ENCODE data around the gene PBX2. TPM values are rescaled to one million over a fixed set of nuclear protein-coding genes. Genes with fewer than 3 reads are reported as not detected.

The PBX2 gene
- total RNA-seq, 1 experiment from 2014 or later: 176 TPM

DNA sequence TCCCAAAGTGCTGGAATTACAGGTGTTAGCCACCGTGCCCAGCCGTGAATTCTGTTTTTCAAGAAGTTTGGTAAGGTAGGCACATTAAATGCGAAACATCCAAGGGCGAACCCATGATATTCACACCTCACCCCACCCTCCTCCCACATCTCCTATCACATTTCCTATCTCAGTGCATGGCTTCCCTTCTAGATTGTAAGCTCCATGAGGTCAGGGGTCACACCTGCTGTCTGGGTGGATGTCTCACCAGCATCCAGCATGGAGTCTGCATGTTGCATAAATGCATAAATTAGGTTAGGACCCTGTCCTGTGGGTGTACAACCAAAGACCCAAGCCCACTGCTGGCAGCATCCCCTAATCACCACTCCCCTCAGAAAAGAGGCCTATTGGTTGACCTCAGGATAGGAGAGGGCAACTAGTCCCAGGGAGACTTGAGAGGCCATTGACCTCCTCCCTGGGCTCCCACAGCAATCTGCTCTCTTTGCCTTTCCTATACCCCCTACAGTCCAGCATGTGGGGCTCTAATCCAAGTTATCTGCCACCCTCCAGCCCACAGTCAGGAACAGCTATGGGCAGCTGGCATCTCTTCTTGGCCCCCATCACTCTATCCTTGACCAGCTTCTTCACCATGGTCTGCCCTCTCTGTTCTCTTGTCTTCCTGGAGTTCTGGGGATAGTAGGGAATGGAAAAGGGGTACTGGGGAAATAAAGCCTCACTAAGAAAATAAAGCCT is 42.4 kb downstream of the PBX2 start:
- no peak overlapping the region for H2AFZ ChIP-seq (ENCODE audit: low read length)

More for the DNA sequence above, 42.4 kb downstream of the PBX2 start:
- no peak overlapping the region for H3K56ac ChIP-seq (ENCODE audit: insufficient read length, low read depth, low read length)
- no peak overlapping the region for H2BK5ac ChIP-seq (ENCODE audit: insufficient read length, low read length)
- no peak overlapping the region for H4K5ac ChIP-seq (ENCODE audit: insufficient read length, low read depth, low read length)
- H3K79me1 ChIP-seq (ENCODE audit: insufficient read depth, low read depth, low read length, poor library complexity, severe bottlenecking): no peaks in the 10 kb centered on the region
- H2BK12ac ChIP-seq (ENCODE audit: insufficient read length, low read depth, low read length): no peak overlapping the region
- H3T11ph ChIP-seq (ENCODE audit: low read length): no peak overlapping the region
- no peak overlapping the region for H3K4me2 ChIP-seq (ENCODE audit: insufficient read depth, insufficient read length, low read length)
- H2BK15ac ChIP-seq (ENCODE audit: low read depth, low read length): no peak overlapping the region
- H4K91ac ChIP-seq (ENCODE audit: insufficient read length, low read depth, low read length): no peak overlapping the region
- H3K9ac ChIP-seq (ENCODE audit: extremely low read depth, insufficient read length, low read length): no peak overlapping the region
- H2AK5ac ChIP-seq (ENCODE audit: insufficient read length, low read length): no peak overlapping the region
- no peak overlapping the region for H3K4ac ChIP-seq (ENCODE audit: low read depth, low read length)
- no peaks in the 10 kb centered on the region for H4K20me1 ChIP-seq (ENCODE audit: control insufficient read depth, insufficient read depth, insufficient read length)
- TF ChIP-seq, protein P1, sequence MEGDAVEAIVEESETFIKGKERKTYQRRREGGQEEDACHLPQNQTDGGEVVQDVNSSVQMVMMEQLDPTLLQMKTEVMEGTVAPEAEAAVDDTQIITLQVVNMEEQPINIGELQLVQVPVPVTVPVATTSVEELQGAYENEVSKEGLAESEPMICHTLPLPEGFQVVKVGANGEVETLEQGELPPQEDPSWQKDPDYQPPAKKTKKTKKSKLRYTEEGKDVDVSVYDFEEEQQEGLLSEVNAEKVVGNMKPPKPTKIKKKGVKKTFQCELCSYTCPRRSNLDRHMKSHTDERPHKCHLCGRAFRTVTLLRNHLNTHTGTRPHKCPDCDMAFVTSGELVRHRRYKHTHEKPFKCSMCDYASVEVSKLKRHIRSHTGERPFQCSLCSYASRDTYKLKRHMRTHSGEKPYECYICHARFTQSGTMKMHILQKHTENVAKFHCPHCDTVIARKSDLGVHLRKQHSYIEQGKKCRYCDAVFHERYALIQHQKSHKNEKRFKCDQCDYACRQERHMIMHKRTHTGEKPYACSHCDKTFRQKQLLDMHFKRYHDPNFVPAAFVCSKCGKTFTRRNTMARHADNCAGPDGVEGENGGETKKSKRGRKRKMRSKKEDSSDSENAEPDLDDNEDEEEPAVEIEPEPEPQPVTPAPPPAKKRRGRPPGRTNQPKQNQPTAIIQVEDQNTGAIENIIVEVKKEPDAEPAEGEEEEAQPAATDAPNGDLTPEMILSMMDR (conservative IDR thresholded peaks at IDR 0.05): no peak
- peaks cover 21% of the 10 kb centered on the region for H3K23me2 ChIP-seq (ENCODE audit: insufficient read length, low read depth, low read length, poor library complexity, severe bottlenecking)
- no peaks in the 10 kb centered on the region for H3K79me2 ChIP-seq (ENCODE audit: insufficient read depth, low read length)
- H3K14ac ChIP-seq (ENCODE audit: insufficient read depth, low read length): no peak overlapping the region
- H3K18ac ChIP-seq (ENCODE audit: insufficient read length, low read depth, low read length): no peak overlapping the region
- Mint-ChIP-seq H3K36me3 (ENCODE audit: insufficient read depth in 1 of 3, low read depth in 3 of 3) (peaks cover 0 to 8% (median 3%) of the 10 kb centered on the region in 3 experiments; a peak in 2 of 7 replicates), H3K27ac (no peak overlapping the region; a peak in 1 of 7 replicates), H3K4me3 (peak overlapping the region in 1 of 2 experiments; percentile 30; a peak in 1 of 5 replicates), H3K4me1 (peaks cover 32 to 55% of the 10 kb centered on the region in 2 experiments), H3K27me3 (ENCODE audit: low read depth) (peaks cover 4% of the 10 kb centered on the region; the same call in 1 of the 2 replicates), H3K9me3 (no peaks in the 10 kb centered on the region; a peak in 1 of 5 replicates)
- no peak overlapping the region for H2BK20ac ChIP-seq (ENCODE audit: low read depth, low read length, poor library complexity, severe bottlenecking)
- H3K4me1 ChIP-seq (ENCODE audit: insufficient read depth, low read length): peaks cover 9% of the 10 kb centered on the region
- H3K23ac ChIP-seq (ENCODE audit: insufficient read length, low read depth, low read length): no peak overlapping the region
- H3K9me3 ChIP-seq (ENCODE audit: control insufficient read depth, low read depth, low read length): no peaks in the 10 kb centered on the region
- H4K8ac ChIP-seq (replicated peaks; ENCODE audit: insufficient read length, low read depth, low read length): no peak overlapping the region
- no CpG with 5 or more reads among the region's 4 CpGs for WGBS (ENCODE audit: extremely low coverage, insufficient read length, low lambda C conversion rate)
- DNase-seq: no peak
- H3K27ac ChIP-seq (ENCODE audit: insufficient read length, low read depth, low read length): no peak overlapping the region
- no peak overlapping the region for H2BK120ac ChIP-seq (ENCODE audit: low read depth, low read length, poor library complexity, severe bottlenecking)
- H3K27me3 ChIP-seq (ENCODE audit: insufficient read depth, low read length): no peaks in the 10 kb centered on the region; the same call in 1 of the 2 replicates
